Measurements from ENCODE around the gene ECM2.

The ECM2 gene

GRCh38 chr9:92457576-92457975, 78.2 kb downstream of the ECM2 start:
- no peak for DNase-seq

GRCh38 chr9:92455217-92455616, 80.6 kb downstream of the ECM2 start:
- DNase-seq = no peak

- DNase-seq = no peak
Observed at GRCh38 chr9:92446536-92446935, 89.3 kb downstream of the ECM2 start.
